ENCODE data around the gene ATP5MK.

The ATP5MK gene

GRCh38 chr10:103374263-103374662, 22.0 kb downstream of the ATP5MK start:
- Histone ChIP-seq H2AFZ (ENCODE audit: low read depth, low read length, severe bottlenecking) (no peak overlapping the region), H3K27me3 (ENCODE audit: low read length) (no peaks in the 10 kb centered on the region), H4K20me1 (ENCODE audit: low read depth, low read length) (no peaks in the 10 kb centered on the region), H3K9ac (ENCODE audit: low read length) (no peak overlapping the region), H3K79me2 (ENCODE audit: insufficient read depth, low read length) (peaks cover 25% of the 10 kb centered on the region), H3K4me3 (ENCODE audit: insufficient read depth, low read length, poor library complexity, severe bottlenecking) (no peak overlapping the region), H3K9me2 (replicated peaks; ENCODE audit: insufficient read depth, low read length) (no peaks in the 10 kb centered on the region), H3K9me3 (ENCODE audit: insufficient read depth, low read length) (no peaks in the 10 kb centered on the region), H3F3A (ENCODE audit: insufficient read depth) (peaks cover 2% of the 10 kb centered on the region; the same call in 1 of the 2 replicates), H3K27ac (ENCODE audit: low read depth, low read length) (no peak overlapping the region), H3K4me2 (ENCODE audit: low read depth, low read length, poor library complexity, severe bottlenecking) (no peak overlapping the region), H3K36me3 (ENCODE audit: low read length) (peaks cover 19% of the 10 kb centered on the region)
- no peak for TF ChIP-seq EZH2phosphoT487 (conservative IDR thresholded peaks at IDR 0.05; ENCODE audit: low read length)
- TF ChIP-seq CTCF (IDR thresholded peaks at IDR 0.05; ENCODE audit: insufficient read depth, low read length, poor library complexity, severe bottlenecking), result no peak

DNA sequence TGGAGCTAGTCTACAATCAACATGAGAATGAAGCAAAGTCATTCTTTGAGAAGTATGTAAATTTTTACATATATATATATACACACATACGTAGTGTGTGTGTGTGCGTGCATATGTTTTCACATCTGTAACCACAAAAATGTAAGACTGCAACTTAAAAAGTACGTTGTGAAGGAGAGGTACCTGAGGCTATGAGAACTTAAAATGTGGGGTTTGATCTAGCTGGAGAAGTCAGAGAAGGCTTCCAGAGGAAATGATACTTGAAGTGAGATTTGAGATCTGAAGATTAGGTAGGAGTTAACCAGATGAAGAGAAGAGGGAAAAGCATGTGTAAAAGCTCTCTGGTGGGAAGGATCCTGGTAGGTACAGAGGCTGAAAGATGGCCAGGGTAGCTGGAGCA, 22.7 kb downstream of the ATP5MK start:
- Histone ChIP-seq H3K27me3 (ENCODE audit: low read length) (no peaks in the 10 kb centered on the region), H2AFZ (ENCODE audit: low read depth, low read length, severe bottlenecking) (no peak overlapping the region), H3K36me3 (ENCODE audit: low read length) (peaks cover 19% of the 10 kb centered on the region), H3K9me2 (replicated peaks; ENCODE audit: insufficient read depth, low read length) (no peaks in the 10 kb centered on the region), H3K27ac (ENCODE audit: low read depth, low read length) (no peak overlapping the region), H3K9ac (ENCODE audit: low read length) (no peak overlapping the region), H4K20me1 (ENCODE audit: low read depth, low read length) (no peaks in the 10 kb centered on the region), H3K4me2 (ENCODE audit: low read depth, low read length, poor library complexity, severe bottlenecking) (no peak overlapping the region), H3F3A (ENCODE audit: insufficient read depth) (peaks cover 2% of the 10 kb centered on the region; the same call in 1 of the 2 replicates), H3K79me2 (ENCODE audit: insufficient read depth, low read length) (peaks cover 32% of the 10 kb centered on the region), H3K9me3 (ENCODE audit: insufficient read depth, low read length) (no peaks in the 10 kb centered on the region), H3K4me3 (ENCODE audit: insufficient read depth, low read length, poor library complexity, severe bottlenecking) (no peak overlapping the region)
- TF ChIP-seq CTCF (IDR thresholded peaks at IDR 0.05; ENCODE audit: insufficient read depth, low read length, poor library complexity, severe bottlenecking) (no peak), EZH2phosphoT487 (conservative IDR thresholded peaks at IDR 0.05; ENCODE audit: low read length) (no peak)

- no peak for TF ChIP-seq EZH2phosphoT487 (conservative IDR thresholded peaks at IDR 0.05; ENCODE audit: low read length)
- TF ChIP-seq CTCF (IDR thresholded peaks at IDR 0.05; ENCODE audit: insufficient read depth, low read length, poor library complexity, severe bottlenecking), result peak; percentile 8
Measured at GRCh38 chr10:103367782-103368518, 28.3 kb downstream of the ATP5MK start, which contains the start of gene TAF5. Gene TAF5, plus strand, starts transcription at chr10:103367976. Its CDS starts 14 bp downstream, at chr10:103367990.

More at GRCh38 chr10:103367782-103368518, 28.3 kb downstream of the ATP5MK start, which contains the start of gene TAF5:
- Histone ChIP-seq H2AFZ (ENCODE audit: low read depth, low read length, severe bottlenecking) (peak within 1 kb of the TSS; percentile 85), H3K79me2 (ENCODE audit: insufficient read depth, low read length) (peaks cover 32% of the 10 kb centered on the region), H3F3A (ENCODE audit: insufficient read depth) (peaks cover 6% of the 10 kb centered on the region; the same call in 1 of the 2 replicates), H4K20me1 (ENCODE audit: low read depth, low read length) (no peaks in the 10 kb centered on the region), H3K9me3 (ENCODE audit: insufficient read depth, low read length) (no peaks in the 10 kb centered on the region), H3K36me3 (ENCODE audit: low read length) (no peaks in the 10 kb centered on the region), H3K9me2 (replicated peaks; ENCODE audit: insufficient read depth, low read length) (no peaks in the 10 kb centered on the region), H3K27ac (ENCODE audit: low read depth, low read length) (peak within 1 kb of the TSS; percentile 82), H3K4me3 (ENCODE audit: insufficient read depth, low read length, poor library complexity, severe bottlenecking) (peak within 1 kb of the TSS; percentile 97), H3K27me3 (ENCODE audit: low read length) (no peaks in the 10 kb centered on the region), H3K4me2 (ENCODE audit: low read depth, low read length, poor library complexity, severe bottlenecking) (peak within 1 kb of the TSS; percentile 94), H3K9ac (ENCODE audit: low read length) (peak within 1 kb of the TSS; percentile 98)

Measured in SU-DHL-6 (cell line).